Endothelial cell of umbilical vein (primary cell): ENCODE results near the gene S100Z. TPM values are rescaled to one million over a fixed set of nuclear protein-coding genes. Genes with fewer than 3 reads are reported as not detected.

Experiments
- BruUV-seq: library from RNA; stranded (reverse); fragments of 400-500 nt; replicated peaks from 2 replicates; lab custom pipeline; 2021; lab: Mats Ljungman, UMichigan
- CTCF ChIA-PET: fragments of 300-600, 350-600 bp; sonication (Branson Sonifier 250); formaldehyde crosslinking; loops from one replicate; lab custom pipeline; 2021; ENCODE audit warnings: antibody characterized with exemption, inconsistent platforms; lab: Charles Lee
- POLR2A ChIA-PET: fragments of 300-600, 350-600 bp; sonication (Branson Sonifier 250); formaldehyde crosslinking; loops from one replicate; lab custom pipeline; 2021; ENCODE audit warnings: antibody characterized with exemption, inconsistent platforms; lab: Charles Lee
- DNase-seq: peaks from one replicate; pipeline ENCODE4 v3.0.0-alpha.2; 2011; ENCODE audit warnings: low read depth, low spot score
- FAIRE-seq: peaks from 2 replicates; lab custom pipeline; 2011; peaks lifted over from hg19 to GRCh38; lab: Jason Lieb, UNC
- H2AFZ ChIP-seq: 2 replicates; pipeline ENCODE4 v1.6.0; 2012; ENCODE audit warnings: low read depth, low read length, control low read depth, inconsistent platforms
- H3K27ac ChIP-seq: 2 replicates; pipeline ENCODE4 v1.5.1; 2011; ENCODE audit warnings: low read depth, mild to moderate bottlenecking, control low read depth, low read length, moderate library complexity; ENCODE audit not compliant: insufficient read depth
- H3K27me3 ChIP-seq, 2 experiments: 2 replicates each; pipeline versions ENCODE4 v1.6.0 to v1.6.1; 2011; ENCODE audit warnings: low read length in 2 of 2, mixed read lengths in 1 of 2; ENCODE audit not compliant: control insufficient read depth in 2 of 2, insufficient read depth in 2 of 2
- H3K36me3 ChIP-seq, 2 experiments: 2 replicates in 1 of 2; 3 replicates in 1 of 2; pipeline ENCODE4 v1.5.1; 2011; ENCODE audit warnings: low read length in 2 of 2, mild to moderate bottlenecking in 1 of 2, moderate library complexity in 1 of 2; ENCODE audit not compliant: control insufficient read depth in 2 of 2, insufficient read depth in 2 of 2; ENCODE audit errors: extremely low read depth in 1 of 2
- H3K4me1 ChIP-seq: 3 replicates; pipeline ENCODE4 v1.5.1; 2011; ENCODE audit warnings: mild to moderate bottlenecking, low read length; ENCODE audit not compliant: control insufficient read depth, insufficient read depth; ENCODE audit errors: extremely low read depth
- H3K4me2 ChIP-seq: 2 replicates; pipeline ENCODE4 v1.6.1; 2011; ENCODE audit warnings: low read length, control low read depth, mixed read lengths; ENCODE audit not compliant: insufficient read depth
- H3K4me3 ChIP-seq, 3 experiments: fragments of 200-600 bp in 1 of 3; sonication (generic), shearing (Covaris generic) in 1 of 3; replicated peaks in 1 of 3; 2 replicates each; pipeline ENCODE4 v1.5.1; 2011 to 2016; ENCODE audit warnings: control low read depth in 3 of 3, low read length in 3 of 3, mild to moderate bottlenecking in 2 of 3, inconsistent platforms in 1 of 3, low read depth in 1 of 3, moderate library complexity in 1 of 3; ENCODE audit not compliant: insufficient read depth in 1 of 3
- H3K79me2 ChIP-seq: 2 replicates; pipeline ENCODE4 v1.6.0; 2012; ENCODE audit warnings: low read length, inconsistent platforms; ENCODE audit not compliant: control insufficient read depth, insufficient read depth
- H3K9ac ChIP-seq: replicated peaks from 2 replicates; pipeline ENCODE3; 2011; ENCODE audit warnings: low read length, control low read depth; ENCODE audit not compliant: insufficient read depth; ENCODE audit errors: extremely low read depth
- H3K9me1 ChIP-seq: replicated peaks from 3 replicates; pipeline ENCODE4 v1.6.0; 2011; ENCODE audit warnings: mild to moderate bottlenecking, low read length; ENCODE audit not compliant: control insufficient read depth, insufficient read depth; ENCODE audit errors: extremely low read depth
- H3K9me3 ChIP-seq: replicated peaks from 2 replicates; pipeline ENCODE4 v1.5.1; 2012; ENCODE audit warnings: low read length, inconsistent platforms; ENCODE audit not compliant: control insufficient read depth, insufficient read depth
- H4K20me1 ChIP-seq: replicated peaks from 2 replicates; pipeline ENCODE3; 2011; ENCODE audit warnings: mild to moderate bottlenecking, low read length; ENCODE audit not compliant: control insufficient read depth, insufficient read depth; ENCODE audit errors: extremely low read depth
- EZH2 ChIP-seq: IDR thresholded peaks from 2 replicates; pipeline ENCODE4 v1.6.1; 2012; ENCODE audit warnings: borderline replicate concordance, low read depth, mild to moderate bottlenecking, moderate library complexity, low read length, inconsistent platforms; ENCODE audit not compliant: severe bottlenecking
- FOS ChIP-seq: IDR thresholded peaks from 2 replicates; pipeline ENCODE4 v1.6.1; 2011; ENCODE audit warnings: mild to moderate bottlenecking, low read length, moderate library complexity, borderline replicate concordance; ENCODE audit not compliant: insufficient read depth
- GATA2 ChIP-seq: IDR thresholded peaks from 2 replicates; pipeline ENCODE4 v1.7.0; 2011; ENCODE audit warnings: low read depth, mild to moderate bottlenecking, moderate library complexity, mixed read lengths, low read length; ENCODE audit not compliant: insufficient read length, insufficient read depth
- JUN ChIP-seq: IDR thresholded peaks from 2 replicates; pipeline ENCODE4 v1.6.1; 2011; ENCODE audit warnings: borderline replicate concordance, low read depth; ENCODE audit not compliant: insufficient read length, insufficient read depth
- MYC ChIP-seq: IDR thresholded peaks from one replicate; pipeline ENCODE4 v1.6.1; 2011; ENCODE audit warnings: mild to moderate bottlenecking, low read depth, low read length
- POLR2A ChIP-seq: IDR thresholded peaks from 2 replicates; pipeline ENCODE4 v1.6.1; 2012; ENCODE audit warnings: low read depth, mild to moderate bottlenecking, control low read depth, low read length
- POLR2AphosphoS5 ChIP-seq: IDR thresholded peaks from 2 replicates; pipeline ENCODE4 v1.6.1; 2012; ENCODE audit warnings: low read depth, mild to moderate bottlenecking, control low read depth, low read length, moderate library complexity; ENCODE audit not compliant: insufficient read depth
- dilution Hi-C: fragments of 300-500 bp; cut with MboI; formaldehyde crosslinking; loops from one replicate; pipeline ENCODE4 v1.15.0; 2019; ENCODE audit warnings: low sequenced_read_pairs; ENCODE audit not compliant: extremely low pct_ligation_motif_present
- intact Hi-C: fragments of 100-400 bp; cut with micrococcal nuclease; formaldehyde crosslinking; loops from one replicate; pipeline ENCODE4 v1.10.0; 2022
- polyA plus RNA-seq, 4 experiments: library from polyadenylated mRNA; depleted of rRNA in 3 of 4; stranded (reverse) in 3 of 4; unstranded in 1 of 4; fragments of >200 nt; gene quantifications; 2 replicates each; pipeline versions ENCODE4 v1.2.1 to v1.2.3, GENCODE V29; 2011 to 2012; ENCODE audit warnings: missing spikeins in 1 of 4
- total RNA-seq: library from RNA; stranded (reverse); gene quantifications from 2 replicates; pipeline ENCODE4 v1.2.3, GENCODE V29; 2021
- TF ChIP-seq, protein P1 (sequence below): IDR thresholded peaks from 2 replicates; pipeline ENCODE4 v1.6.1; 2011; ENCODE audit not compliant: insufficient read depth, insufficient read length
- TF ChIP-seq, protein P2 (sequence below), 2 donors: IDR thresholded peaks; 1 replicate in 1 of 2; 2 replicates in 1 of 2; pipeline ENCODE4 v1.5.1; 2011; ENCODE audit warnings: low read length in 2 of 2, mild to moderate bottlenecking in 2 of 2, moderate library complexity in 2 of 2, control low read depth in 1 of 2, inconsistent platforms in 1 of 2, low read depth in 1 of 2; ENCODE audit not compliant: insufficient read depth in 1 of 2; ENCODE audit errors: extremely low read depth in 1 of 2

The S100Z gene
- total and polyA plus RNA-seq, 2 donors (not counting 3 experiments of a cell fraction or from before 2014, with no cell fraction given) = not detected

DNA sequence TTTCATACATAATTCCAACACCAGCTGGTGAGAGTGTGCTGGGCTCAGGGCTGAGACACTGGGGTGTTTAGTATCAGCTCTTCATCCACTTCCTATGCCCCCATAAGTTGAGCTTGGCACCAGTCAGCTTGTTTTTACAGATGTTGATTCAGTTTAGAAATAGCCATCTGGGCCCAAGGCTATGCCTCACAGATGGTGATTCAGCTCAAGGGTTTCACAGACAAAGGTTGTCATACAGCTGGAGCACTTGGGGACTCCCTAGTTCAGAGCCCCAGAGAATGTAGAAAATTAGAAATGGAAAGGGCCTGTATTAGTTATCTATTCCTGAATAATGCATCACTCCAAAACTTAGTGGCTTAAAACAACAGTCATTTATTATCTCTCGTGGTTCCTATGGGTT is 92.8 kb downstream of the S100Z start:
- intact Hi-C loops = no loop called here
- no peaks in the 10 kb centered on the region for H3K9me3 ChIP-seq
- H3K9me1 ChIP-seq = no peaks in the 10 kb centered on the region
- peaks cover 1 to 2% of the 10 kb centered on the region in 2 experiments for H3K27me3 ChIP-seq
- no peaks in the 10 kb centered on the region for H3K4me1 ChIP-seq
- no peak overlapping the region for H3K27ac ChIP-seq
- BruUV-seq = no TSS peak
- ChIA-PET POLR2A (no interaction called here), CTCF (interaction anchor here (1.0 kb wide), 1 partner anchor 9 kb away, joined by 3 read pairs; no protein-coding TSS in a partner anchor)
- dilution Hi-C loops = no loop called here
- TF ChIP-seq, protein P1, sequence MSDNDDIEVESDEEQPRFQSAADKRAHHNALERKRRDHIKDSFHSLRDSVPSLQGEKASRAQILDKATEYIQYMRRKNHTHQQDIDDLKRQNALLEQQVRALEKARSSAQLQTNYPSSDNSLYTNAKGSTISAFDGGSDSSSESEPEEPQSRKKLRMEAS = no peak
- TF ChIP-seq JUN (no peak), EZH2 (no peak), FOS (no peak), POLR2AphosphoS5 (no peak), MYC (no peak), GATA2 (no peak), POLR2A (no peak)
- TF ChIP-seq, protein P2, sequence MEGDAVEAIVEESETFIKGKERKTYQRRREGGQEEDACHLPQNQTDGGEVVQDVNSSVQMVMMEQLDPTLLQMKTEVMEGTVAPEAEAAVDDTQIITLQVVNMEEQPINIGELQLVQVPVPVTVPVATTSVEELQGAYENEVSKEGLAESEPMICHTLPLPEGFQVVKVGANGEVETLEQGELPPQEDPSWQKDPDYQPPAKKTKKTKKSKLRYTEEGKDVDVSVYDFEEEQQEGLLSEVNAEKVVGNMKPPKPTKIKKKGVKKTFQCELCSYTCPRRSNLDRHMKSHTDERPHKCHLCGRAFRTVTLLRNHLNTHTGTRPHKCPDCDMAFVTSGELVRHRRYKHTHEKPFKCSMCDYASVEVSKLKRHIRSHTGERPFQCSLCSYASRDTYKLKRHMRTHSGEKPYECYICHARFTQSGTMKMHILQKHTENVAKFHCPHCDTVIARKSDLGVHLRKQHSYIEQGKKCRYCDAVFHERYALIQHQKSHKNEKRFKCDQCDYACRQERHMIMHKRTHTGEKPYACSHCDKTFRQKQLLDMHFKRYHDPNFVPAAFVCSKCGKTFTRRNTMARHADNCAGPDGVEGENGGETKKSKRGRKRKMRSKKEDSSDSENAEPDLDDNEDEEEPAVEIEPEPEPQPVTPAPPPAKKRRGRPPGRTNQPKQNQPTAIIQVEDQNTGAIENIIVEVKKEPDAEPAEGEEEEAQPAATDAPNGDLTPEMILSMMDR (IDR thresholded peaks at IDR 0.05; ENCODE audit: extremely low read depth in 1 of 2, insufficient read depth in 1 of 2, low read depth in 1 of 2, low read length in 2 of 2) = no peak
- no peak overlapping the region for H3K4me2 ChIP-seq
- DNase-seq (no peak), FAIRE-seq (no peak)
- H2AFZ ChIP-seq = no peak overlapping the region
- H3K4me3 ChIP-seq = no peak overlapping the region
- H3K9ac ChIP-seq = no peak overlapping the region
- H3K36me3 ChIP-seq = no peaks in the 10 kb centered on the region
- H3K79me2 ChIP-seq = no peaks in the 10 kb centered on the region
- H4K20me1 ChIP-seq = no peaks in the 10 kb centered on the region
